Central memory CD8-positive, alpha-beta T cell (primary cell): ENCODE measurements around the gene ATN1.
"Not testable (repeated sequence)": the region's sequence is repeated elsewhere in the genome, so short reads cannot be mapped to it uniquely, and the experiment has no call there.

Source experiments
- ATAC-seq: fragments of 150-1000 bp; cut with Tn5 transposase; replicated peaks from 2 replicates; pipeline ENCODE4 v1.10.0; 2022; ENCODE audit warnings: mild to moderate bottlenecking, moderate FRiP score, moderate number of reproducible peaks; ENCODE audit not compliant: poor library complexity, severe bottlenecking; ENCODE audit errors: extremely low read depth
- DNase-seq, 2 donors: peaks; one replicate each; pipeline ENCODE4 v3.0.0; 2021; ENCODE audit warnings: low spot score in 2 of 2
- H3K27ac Mint-ChIP-seq: one replicate; pipeline ENCODE4 v1.8.0; 2022; ENCODE audit warnings: low read depth, mild to moderate bottlenecking, moderate library complexity, mixed read lengths
- H3K27me3 Mint-ChIP-seq: one replicate; pipeline ENCODE4 v1.8.0; 2022; ENCODE audit warnings: mixed read lengths
- H3K36me3 Mint-ChIP-seq: one replicate; pipeline ENCODE4 v1.8.0; 2022; ENCODE audit warnings: mild to moderate bottlenecking, moderate library complexity, mixed read lengths; ENCODE audit not compliant: insufficient read depth
- H3K4me1 Mint-ChIP-seq: one replicate; pipeline ENCODE4 v1.8.0; 2022; ENCODE audit warnings: mixed read lengths
- H3K4me3 Mint-ChIP-seq: one replicate; pipeline ENCODE4 v1.8.0; 2022; ENCODE audit warnings: mild to moderate bottlenecking, moderate library complexity, mixed read lengths
- H3K9me3 Mint-ChIP-seq: one replicate; pipeline ENCODE4 v1.8.0; 2022; ENCODE audit warnings: mixed read lengths

The ATN1 gene

GRCh38 chr12:6927379-6928021 lies at the start of gene ATN1:
ATN1 (plus strand) TSS chr12:6927959; CDS start chr12:6934002, 6,043 bp downstream.
- H3K27ac Mint-ChIP-seq: peak within 1 kb of the TSS; percentile 90
- peaks cover 12% of the 10 kb centered on the region for H3K36me3 Mint-ChIP-seq
- no peaks in the 10 kb centered on the region for H3K9me3 Mint-ChIP-seq
- H3K4me1 Mint-ChIP-seq: peaks cover 51% of the 10 kb centered on the region
- DNase-seq (no peak), ATAC-seq (no peak)
- H3K27me3 Mint-ChIP-seq: no peaks in the 10 kb centered on the region
- peak within 1 kb of the TSS; percentile 83 for H3K4me3 Mint-ChIP-seq

GRCh38 chr12:6879824-6880223 lies 47.9 kb upstream of the ATN1 start:
- H3K4me1 Mint-ChIP-seq: peaks cover 11% of the 10 kb centered on the region
- H3K27ac Mint-ChIP-seq, H3K9me3 Mint-ChIP-seq, DNase-seq, H3K4me3 Mint-ChIP-seq, ATAC-seq, H3K27me3 Mint-ChIP-seq, H3K36me3 Mint-ChIP-seq: not testable (repeated sequence)

- H3K9me3 Mint-ChIP-seq: no peaks in the 10 kb centered on the region
- H3K36me3 Mint-ChIP-seq: peaks cover 7% of the 10 kb centered on the region
- DNase-seq (no peak), ATAC-seq (no peak)
- no peak overlapping the region for H3K4me3 Mint-ChIP-seq
- H3K27me3 Mint-ChIP-seq: no peaks in the 10 kb centered on the region
- H3K27ac Mint-ChIP-seq: no peak overlapping the region
- H3K4me1 Mint-ChIP-seq: no peaks in the 10 kb centered on the region
These were observed 44.5 kb upstream of the ATN1 start for GRCh38 chr12:6883252-6883651.

GRCh38 chr12:6883683-6884082 lies 44.1 kb upstream of the ATN1 start:
- Mint-ChIP-seq H3K27ac (no peak overlapping the region), H3K27me3 (no peaks in the 10 kb centered on the region), H3K36me3 (peaks cover 7% of the 10 kb centered on the region), H3K4me3 (no peak overlapping the region), H3K9me3 (no peaks in the 10 kb centered on the region), H3K4me1 (no peaks in the 10 kb centered on the region)
- ATAC-seq (no peak), DNase-seq (no peak)

- no peak overlapping the region for H3K4me3 Mint-ChIP-seq
- DNase-seq: no peak
- ATAC-seq: no peak
- H3K4me1 Mint-ChIP-seq: no peaks in the 10 kb centered on the region
- H3K9me3 Mint-ChIP-seq: no peaks in the 10 kb centered on the region
- H3K36me3 Mint-ChIP-seq: peaks cover 7% of the 10 kb centered on the region
- no peaks in the 10 kb centered on the region for H3K27me3 Mint-ChIP-seq
- H3K27ac Mint-ChIP-seq: no peak overlapping the region
These were observed 43.2 kb upstream of the ATN1 start for GRCh38 chr12:6884539-6884938.

GRCh38 chr12:6886206-6886999 lies 41.4 kb upstream of the ATN1 start:
- not testable (repeated sequence) for H3K4me3 Mint-ChIP-seq, ATAC-seq, H3K27ac Mint-ChIP-seq

GRCh38 chr12:6887460-6887859 lies 40.3 kb upstream of the ATN1 start:
- no peaks in the 10 kb centered on the region for H3K9me3 Mint-ChIP-seq
- H3K4me3 Mint-ChIP-seq: no peak overlapping the region
- peaks cover 7% of the 10 kb centered on the region for H3K4me1 Mint-ChIP-seq
- ATAC-seq (no peak), DNase-seq (no peak)
- H3K27me3 Mint-ChIP-seq: no peaks in the 10 kb centered on the region
- H3K36me3 Mint-ChIP-seq: peaks cover 9% of the 10 kb centered on the region
- no peak overlapping the region for H3K27ac Mint-ChIP-seq

More at GRCh38 chr12:6886206-6886999, 41.4 kb upstream of the ATN1 start:
- H3K9me3 Mint-ChIP-seq, H3K27me3 Mint-ChIP-seq, H3K4me1 Mint-ChIP-seq, DNase-seq, H3K36me3 Mint-ChIP-seq: not testable (repeated sequence)

GRCh38 chr12:6888360-6888759 lies 39.4 kb upstream of the ATN1 start:
- H3K4me1 Mint-ChIP-seq: peaks cover 7% of the 10 kb centered on the region
- H3K27me3 Mint-ChIP-seq: no peaks in the 10 kb centered on the region
- no peak overlapping the region for H3K4me3 Mint-ChIP-seq
- ATAC-seq (no peak), DNase-seq (no peak)
- H3K36me3 Mint-ChIP-seq: peaks cover 9% of the 10 kb centered on the region
- H3K27ac Mint-ChIP-seq: no peak overlapping the region
- no peaks in the 10 kb centered on the region for H3K9me3 Mint-ChIP-seq

- not testable (repeated sequence) for H3K27me3 Mint-ChIP-seq, H3K36me3 Mint-ChIP-seq, ATAC-seq, H3K4me3 Mint-ChIP-seq, DNase-seq, H3K27ac Mint-ChIP-seq, H3K9me3 Mint-ChIP-seq, H3K4me1 Mint-ChIP-seq
These were observed 39.0 kb upstream of the ATN1 start for GRCh38 chr12:6888794-6889193.

GRCh38 chr12:6889775-6890573 lies 37.8 kb upstream of the ATN1 start:
- not testable (repeated sequence) for H3K36me3 Mint-ChIP-seq, H3K9me3 Mint-ChIP-seq, H3K4me3 Mint-ChIP-seq, H3K27me3 Mint-ChIP-seq, H3K4me1 Mint-ChIP-seq, DNase-seq, ATAC-seq
- peak overlapping the region; percentile 82 for H3K27ac Mint-ChIP-seq

- DNase-seq (peak; percentile 96 to 97), ATAC-seq (peak; percentile 97)
- Mint-ChIP-seq H3K36me3 (peaks cover 2% of the 10 kb centered on the region), H3K27ac (peak overlapping the region; percentile 82), H3K4me3 (peak overlapping the region; percentile 76), H3K27me3 (no peaks in the 10 kb centered on the region), H3K4me1 (peaks cover 7% of the 10 kb centered on the region), H3K9me3 (no peaks in the 10 kb centered on the region)
These were observed 36.7 kb upstream of the ATN1 start for GRCh38 chr12:6890789-6891645.

GRCh38 chr12:6891646-6892001 lies 36.1 kb upstream of the ATN1 start:
- peaks cover 7% of the 10 kb centered on the region for H3K4me1 Mint-ChIP-seq
- H3K27ac Mint-ChIP-seq: peak overlapping the region; percentile 82
- H3K27me3 Mint-ChIP-seq: no peaks in the 10 kb centered on the region
- no peak for ATAC-seq
- peaks cover 2% of the 10 kb centered on the region for H3K36me3 Mint-ChIP-seq
- DNase-seq: no peak
- H3K9me3 Mint-ChIP-seq: no peaks in the 10 kb centered on the region
- H3K4me3 Mint-ChIP-seq: peak overlapping the region; percentile 76
